NCI-H2081 (cell line): Measurements from ENCODE around the gene CALHM3.

Experiments
- DNase-seq, 2 experiments: peaks; one replicate each; lab custom pipeline; 2025; lab: John Stamatoyannopoulos, UW

CALHM3 gene

GRCh38 chr10:103450201-103450695 lies 28.8 kb downstream of the CALHM3 start:
- no peak for DNase-seq

- no peak for DNase-seq
These were observed 29.6 kb downstream of the CALHM3 start for GRCh38 chr10:103449208-103450144.

GRCh38 chr10:103448746-103449145 lies 30.3 kb downstream of the CALHM3 start:
- no peak for DNase-seq

GRCh38 chr10:103447187-103447586 lies 31.9 kb downstream of the CALHM3 start:
- DNase-seq: no peak

GRCh38 chr10:103445767-103446567 lies 33.1 kb downstream of the CALHM3 start:
- no peak for DNase-seq

GRCh38 chr10:103445366-103445765 lies 33.7 kb downstream of the CALHM3 start:
- DNase-seq: no peak

- no peak for DNase-seq
These were observed 34.6 kb downstream of the CALHM3 start for GRCh38 chr10:103444478-103444877.

- no peak for DNase-seq
These were observed 35.4 kb downstream of the CALHM3 start for GRCh38 chr10:103443475-103444185.

- DNase-seq: no peak
These were observed 37.0 kb downstream of the CALHM3 start for GRCh38 chr10:103442031-103442461.

- DNase-seq: no peak
These were observed 37.4 kb downstream of the CALHM3 start for GRCh38 chr10:103441611-103442010.

GRCh38 chr10:103441206-103441605 lies 37.8 kb downstream of the CALHM3 start:
- no peak for DNase-seq

- no peak for DNase-seq
These were observed 38.6 kb downstream of the CALHM3 start for GRCh38 chr10:103440416-103440815.

- no peak for DNase-seq
These were observed 39.3 kb downstream of the CALHM3 start for GRCh38 chr10:103439776-103440175.

- DNase-seq: no peak
These were observed 45.2 kb downstream of the CALHM3 start for GRCh38 chr10:103433858-103434257.

- no peak for DNase-seq
These were observed 47.1 kb downstream of the CALHM3 start for GRCh38 chr10:103431902-103432301.

- no peak for DNase-seq
These were observed 49.4 kb downstream of the CALHM3 start for GRCh38 chr10:103429647-103430046.

GRCh38 chr10:103428989-103429643 lies 49.9 kb downstream of the CALHM3 start:
- no peak for DNase-seq

- DNase-seq: no peak
These were observed 51.2 kb downstream of the CALHM3 start for GRCh38 chr10:103427866-103428265.

- DNase-seq: no peak
These were observed 55.3 kb downstream of the CALHM3 start for GRCh38 chr10:103423748-103424147.
